ENCODE measurements around the gene NETO2.

NETO2 gene

GRCh38 chr16:47073223-47074155, 70.3 kb downstream of the NETO2 start:
- DNase-seq (ENCODE audit: insufficient read length) (no peak), FAIRE-seq (no peak)
- TF ChIP-seq POLR2A (IDR thresholded peaks at IDR 0.05; ENCODE audit: low read depth, low read length) (no peak), TAF1 (IDR thresholded peaks at IDR 0.05; ENCODE audit: borderline replicate concordance, low read depth, low read length) (no peak), POLR2AphosphoS5 (IDR thresholded peaks at IDR 0.05; ENCODE audit: low read depth, low read length) (no peak)

GRCh38 chr16:47072158-47072557, 71.6 kb downstream of the NETO2 start:
- FAIRE-seq (no peak), DNase-seq (ENCODE audit: insufficient read length) (no peak)
- TF ChIP-seq POLR2AphosphoS5 (IDR thresholded peaks at IDR 0.05; ENCODE audit: low read depth, low read length), result no peak
- TF ChIP-seq POLR2A (IDR thresholded peaks at IDR 0.05; ENCODE audit: low read depth, low read length), result no peak
- no peak for TF ChIP-seq TAF1 (IDR thresholded peaks at IDR 0.05; ENCODE audit: borderline replicate concordance, low read depth, low read length)

GRCh38 chr16:47069841-47070584, 73.7 kb downstream of the NETO2 start:
- TF ChIP-seq POLR2A (IDR thresholded peaks at IDR 0.05; ENCODE audit: low read depth, low read length) (no peak), POLR2AphosphoS5 (IDR thresholded peaks at IDR 0.05; ENCODE audit: low read depth, low read length) (no peak), TAF1 (IDR thresholded peaks at IDR 0.05; ENCODE audit: borderline replicate concordance, low read depth, low read length) (no peak)
- FAIRE-seq, result no peak
- no peak for DNase-seq (ENCODE audit: insufficient read length)

GRCh38 chr16:47069313-47069712, 74.4 kb downstream of the NETO2 start:
- no peak for DNase-seq (ENCODE audit: insufficient read length)
- no peak for TF ChIP-seq TAF1 (IDR thresholded peaks at IDR 0.05; ENCODE audit: borderline replicate concordance, low read depth, low read length)
- no peak for TF ChIP-seq POLR2A (IDR thresholded peaks at IDR 0.05; ENCODE audit: low read depth, low read length)
- TF ChIP-seq POLR2AphosphoS5 (IDR thresholded peaks at IDR 0.05; ENCODE audit: low read depth, low read length), result no peak
- FAIRE-seq, result no peak

GRCh38 chr16:47067203-47067602, 76.5 kb downstream of the NETO2 start:
- no peak for DNase-seq (ENCODE audit: insufficient read length)
- no peak for TF ChIP-seq POLR2A (IDR thresholded peaks at IDR 0.05; ENCODE audit: low read depth, low read length)
- TF ChIP-seq TAF1 (IDR thresholded peaks at IDR 0.05; ENCODE audit: borderline replicate concordance, low read depth, low read length), result no peak
- TF ChIP-seq POLR2AphosphoS5 (IDR thresholded peaks at IDR 0.05; ENCODE audit: low read depth, low read length), result no peak
- FAIRE-seq, result no peak

- DNase-seq (ENCODE audit: insufficient read length), result no peak
- no peak for FAIRE-seq
- no peak for TF ChIP-seq TAF1 (IDR thresholded peaks at IDR 0.05; ENCODE audit: borderline replicate concordance, low read depth, low read length)
- no peak for TF ChIP-seq POLR2AphosphoS5 (IDR thresholded peaks at IDR 0.05; ENCODE audit: low read depth, low read length)
- no peak for TF ChIP-seq POLR2A (IDR thresholded peaks at IDR 0.05; ENCODE audit: low read depth, low read length)
Measured at GRCh38 chr16:47065766-47066688, 77.7 kb downstream of the NETO2 start.

- FAIRE-seq (no peak), DNase-seq (ENCODE audit: insufficient read length) (no peak)
- TF ChIP-seq POLR2A (IDR thresholded peaks at IDR 0.05; ENCODE audit: low read depth, low read length) (no peak), POLR2AphosphoS5 (IDR thresholded peaks at IDR 0.05; ENCODE audit: low read depth, low read length) (no peak), TAF1 (IDR thresholded peaks at IDR 0.05; ENCODE audit: borderline replicate concordance, low read depth, low read length) (no peak)
Measured at GRCh38 chr16:47064775-47065174, 79.0 kb downstream of the NETO2 start.

GRCh38 chr16:47063011-47063724, 80.6 kb downstream of the NETO2 start:
- no peak for TF ChIP-seq POLR2A (IDR thresholded peaks at IDR 0.05; ENCODE audit: low read depth, low read length)
- no peak for TF ChIP-seq POLR2AphosphoS5 (IDR thresholded peaks at IDR 0.05; ENCODE audit: low read depth, low read length)
- no peak for FAIRE-seq
- no peak for DNase-seq (ENCODE audit: insufficient read length)

GRCh38 chr16:47061204-47061603, 82.5 kb downstream of the NETO2 start:
- DNase-seq (ENCODE audit: insufficient read length) (no peak), FAIRE-seq (no peak)
- TF ChIP-seq POLR2A (IDR thresholded peaks at IDR 0.05; ENCODE audit: low read depth, low read length) (no peak), TAF1 (IDR thresholded peaks at IDR 0.05; ENCODE audit: borderline replicate concordance, low read depth, low read length) (no peak)

GRCh38 chr16:47060596-47060995, 83.1 kb downstream of the NETO2 start:
- TF ChIP-seq TAF1 (IDR thresholded peaks at IDR 0.05; ENCODE audit: borderline replicate concordance, low read depth, low read length) (no peak), POLR2A (IDR thresholded peaks at IDR 0.05; ENCODE audit: low read depth, low read length) (no peak), POLR2AphosphoS5 (IDR thresholded peaks at IDR 0.05; ENCODE audit: low read depth, low read length) (no peak)
- DNase-seq (ENCODE audit: insufficient read length) (no peak), FAIRE-seq (no peak)

Measured in GM12892 (cell line).